RWPE2 (cell line): ENCODE data around the gene TNNI3K.

Experiments
- ATAC-seq: fragments of 200-7000 bp; cut with Tn5 transposase; 3 replicates; pipeline ENCODE4 v1.9.1; 2021; ENCODE audit warnings: low read depth
- DNase-seq: peaks from one replicate; pipeline ENCODE4 v3.0.0-alpha.2; 2020; ENCODE audit warnings: low spot score
- H3K27ac ChIP-seq: fragments of 450-650 bp; 2 replicates; pipeline ENCODE4 v1.5.1; 2017; ENCODE audit warnings: mild to moderate bottlenecking; ENCODE audit not compliant: poor library complexity, severe bottlenecking
- H3K27me3 ChIP-seq: fragments of 250-450 bp; sonication (Bioruptor Pico); 2 replicates; pipeline ENCODE4 v1.5.1; 2021; ENCODE audit warnings: mild to moderate bottlenecking, moderate library complexity; ENCODE audit not compliant: insufficient read depth, poor library complexity, severe bottlenecking
- H3K36me3 ChIP-seq: fragments of 250-450 bp; sonication (Bioruptor Pico); 2 replicates; pipeline ENCODE4 v1.5.1; 2020; ENCODE audit warnings: low read depth, mild to moderate bottlenecking, moderate library complexity
- H3K4me1 ChIP-seq: fragments of 250-450 bp; sonication (Bioruptor Pico); 2 replicates; pipeline ENCODE4 v1.5.1; 2021; ENCODE audit warnings: mild to moderate bottlenecking, moderate library complexity; ENCODE audit not compliant: insufficient read depth, poor library complexity, severe bottlenecking
- H3K4me3 ChIP-seq: fragments of 250-450 bp; sonication (Bioruptor Pico); 2 replicates; pipeline ENCODE4 v1.5.1; 2021; ENCODE audit warnings: mild to moderate bottlenecking, moderate library complexity; ENCODE audit not compliant: severe bottlenecking
- H3K9me3 ChIP-seq: fragments of 250-450 bp; sonication (Bioruptor Pico); 2 replicates; pipeline ENCODE4 v1.5.1; 2021; ENCODE audit warnings: mild to moderate bottlenecking, moderate library complexity; ENCODE audit not compliant: severe bottlenecking
- TF ChIP-seq, protein P1 (sequence below): fragments of 450-650 bp; IDR thresholded peaks from one replicate; pipeline ENCODE4 v1.5.1; 2017; ENCODE audit warnings: mild to moderate bottlenecking, moderate library complexity; ENCODE audit not compliant: poor library complexity, severe bottlenecking

Gene TNNI3K

DNA sequence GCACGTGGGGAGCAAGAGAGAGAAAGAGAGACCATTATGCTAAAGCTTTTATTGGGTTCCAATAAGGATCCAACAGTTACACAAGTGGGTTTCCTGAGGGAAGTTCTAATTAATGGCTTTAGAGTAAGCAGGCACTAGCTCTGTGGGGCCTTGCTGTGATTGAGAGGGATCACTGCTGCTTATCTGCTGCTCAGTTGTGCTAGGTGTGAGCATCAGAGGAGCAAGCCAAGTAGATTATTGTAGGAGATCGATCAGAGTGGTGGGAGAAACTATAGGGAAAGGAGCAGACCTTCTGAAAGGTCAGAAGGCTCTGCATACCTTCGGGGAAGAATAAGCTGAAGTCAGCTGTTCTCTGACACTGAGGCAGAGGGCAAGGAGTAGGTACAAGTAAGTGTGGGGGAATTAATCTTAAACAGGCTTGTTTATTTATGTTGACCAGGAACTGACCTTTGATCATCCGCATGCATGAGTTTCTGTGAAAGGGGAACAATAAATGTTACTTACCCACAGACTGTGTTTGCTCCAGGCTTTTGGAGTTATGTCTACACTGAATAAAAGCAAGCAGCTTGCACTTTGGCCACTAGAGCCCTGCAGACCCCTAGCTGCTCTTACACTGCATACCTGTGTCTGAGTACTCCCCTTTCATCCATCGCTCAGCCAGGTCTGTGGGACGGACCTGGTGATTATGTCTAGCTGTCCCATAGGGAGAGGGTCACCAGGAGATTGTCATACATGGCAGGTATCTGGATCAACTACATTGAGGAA lies 89.7 kb downstream of the TNNI3K start:
- Histone ChIP-seq H3K27ac (no peak overlapping the region), H3K27me3 (no peaks in the 10 kb centered on the region), H3K36me3 (no peaks in the 10 kb centered on the region), H3K4me1 (no peaks in the 10 kb centered on the region), H3K4me3 (no peak overlapping the region), H3K9me3 (no peaks in the 10 kb centered on the region)
- no peak for DNase-seq
- TF ChIP-seq, protein P1, sequence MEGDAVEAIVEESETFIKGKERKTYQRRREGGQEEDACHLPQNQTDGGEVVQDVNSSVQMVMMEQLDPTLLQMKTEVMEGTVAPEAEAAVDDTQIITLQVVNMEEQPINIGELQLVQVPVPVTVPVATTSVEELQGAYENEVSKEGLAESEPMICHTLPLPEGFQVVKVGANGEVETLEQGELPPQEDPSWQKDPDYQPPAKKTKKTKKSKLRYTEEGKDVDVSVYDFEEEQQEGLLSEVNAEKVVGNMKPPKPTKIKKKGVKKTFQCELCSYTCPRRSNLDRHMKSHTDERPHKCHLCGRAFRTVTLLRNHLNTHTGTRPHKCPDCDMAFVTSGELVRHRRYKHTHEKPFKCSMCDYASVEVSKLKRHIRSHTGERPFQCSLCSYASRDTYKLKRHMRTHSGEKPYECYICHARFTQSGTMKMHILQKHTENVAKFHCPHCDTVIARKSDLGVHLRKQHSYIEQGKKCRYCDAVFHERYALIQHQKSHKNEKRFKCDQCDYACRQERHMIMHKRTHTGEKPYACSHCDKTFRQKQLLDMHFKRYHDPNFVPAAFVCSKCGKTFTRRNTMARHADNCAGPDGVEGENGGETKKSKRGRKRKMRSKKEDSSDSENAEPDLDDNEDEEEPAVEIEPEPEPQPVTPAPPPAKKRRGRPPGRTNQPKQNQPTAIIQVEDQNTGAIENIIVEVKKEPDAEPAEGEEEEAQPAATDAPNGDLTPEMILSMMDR: no peak
- no peak for ATAC-seq

DNA sequence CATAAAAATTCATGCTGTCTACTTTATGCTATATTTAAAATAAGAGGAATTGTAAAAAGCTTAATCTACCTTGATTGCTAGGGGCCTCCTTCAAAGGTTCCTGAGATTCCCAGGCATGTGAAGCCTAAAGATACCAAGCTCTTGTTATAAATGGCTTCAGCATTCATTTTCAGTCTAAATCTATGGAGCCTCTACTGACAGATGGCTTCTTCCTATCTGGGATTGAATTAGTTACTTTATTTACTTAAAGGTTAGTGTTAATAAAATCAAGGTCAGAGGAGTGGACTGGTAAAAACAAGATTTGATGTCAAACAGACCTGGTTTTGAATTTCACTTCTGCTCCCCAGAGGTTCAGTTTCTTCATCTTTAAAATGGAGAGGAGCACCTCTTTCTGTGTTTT lies 93.7 kb downstream of the TNNI3K start:
- DNase-seq (no peak), ATAC-seq (no peak)
- H3K27ac ChIP-seq: no peak overlapping the region
- no peaks in the 10 kb centered on the region for H3K36me3 ChIP-seq
- H3K27me3 ChIP-seq: no peaks in the 10 kb centered on the region
- no peak overlapping the region for H3K4me3 ChIP-seq
- TF ChIP-seq, protein P1: no peak
- H3K9me3 ChIP-seq: no peaks in the 10 kb centered on the region
- no peaks in the 10 kb centered on the region for H3K4me1 ChIP-seq

DNA sequence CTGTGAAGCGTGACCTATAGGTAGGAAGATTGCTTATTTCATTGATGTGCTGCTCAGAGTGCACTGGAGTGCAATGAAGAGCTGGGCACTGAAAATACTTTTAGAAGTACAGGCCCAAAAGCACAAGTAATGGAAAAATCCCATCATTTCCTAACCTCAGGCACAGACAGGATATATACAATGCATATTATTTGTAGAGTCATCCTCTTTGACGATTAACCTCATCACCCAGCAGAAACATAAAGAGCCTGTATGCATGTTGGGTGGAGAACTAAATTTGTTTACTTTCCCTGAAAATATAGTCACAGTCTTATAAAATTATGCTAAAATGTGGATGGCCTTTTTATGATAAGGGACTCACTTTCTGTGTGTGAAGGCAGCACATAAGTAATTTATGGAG lies 98.1 kb downstream of the TNNI3K start:
- Histone ChIP-seq H3K36me3 (no peaks in the 10 kb centered on the region), H3K27ac (no peak overlapping the region), H3K27me3 (no peaks in the 10 kb centered on the region), H3K9me3 (no peaks in the 10 kb centered on the region), H3K4me3 (no peak overlapping the region), H3K4me1 (no peaks in the 10 kb centered on the region)
- DNase-seq (no peak), ATAC-seq (no peak)
- TF ChIP-seq, protein P1: no peak

DNA sequence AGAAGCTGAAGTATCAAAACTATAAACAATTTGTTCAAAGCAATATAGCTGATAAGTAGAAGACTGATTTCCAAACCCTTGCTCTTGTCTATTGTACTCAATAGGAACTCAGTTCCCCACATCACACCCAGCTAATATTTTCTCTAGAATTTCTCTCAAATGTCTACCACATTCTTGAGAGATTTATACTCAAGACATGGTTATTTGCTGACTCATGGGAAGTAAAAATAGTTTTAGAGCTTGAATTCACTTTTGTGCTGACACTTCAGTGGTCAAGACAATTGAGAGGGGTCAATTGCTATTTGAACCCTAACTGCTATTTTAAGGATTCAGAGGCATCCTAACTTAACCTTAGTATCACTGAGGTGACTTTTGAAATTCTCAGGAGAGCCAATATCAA lies 99.0 kb downstream of the TNNI3K start:
- Histone ChIP-seq H3K9me3 (no peaks in the 10 kb centered on the region), H3K4me3 (no peak overlapping the region), H3K27ac (no peak overlapping the region), H3K27me3 (no peaks in the 10 kb centered on the region), H3K4me1 (no peaks in the 10 kb centered on the region), H3K36me3 (no peaks in the 10 kb centered on the region)
- DNase-seq: no peak
- no peak for ATAC-seq
- TF ChIP-seq, protein P1: no peak

- ATAC-seq (no peak), DNase-seq (no peak)
- Histone ChIP-seq H3K4me1 (no peaks in the 10 kb centered on the region), H3K9me3 (no peaks in the 10 kb centered on the region), H3K36me3 (no peaks in the 10 kb centered on the region), H3K4me3 (no peak overlapping the region), H3K27ac (no peak overlapping the region), H3K27me3 (no peaks in the 10 kb centered on the region)
- TF ChIP-seq, protein P1: no peak
Measured at GRCh38 chr1:74340656-74341055, 105.5 kb downstream of the TNNI3K start.
